Gastrocnemius medialis (tissue), 4 donors: ENCODE measurements around the gene HPCA. TPM values are rescaled to one million over a fixed set of nuclear protein-coding genes. Genes with fewer than 3 reads are reported as not detected.

ENCODE experiments used
- ATAC-seq, 2 donors: fragments of 150-250 bp; one replicate each; pipeline ENCODE4 v1.9.1; 2016
- DNase-seq, 2 donors: peaks; one replicate each; pipeline ENCODE4 v3.0.0-alpha.2; 2019
- H3K27ac ChIP-seq, 4 donors: fragments of 200-600 bp; sonication (generic); 1 replicate in 1 of 4; 2 replicates in 3 of 4; pipeline ENCODE4 v1.5.1; 2016 to 2018; ENCODE audit warnings: mild to moderate bottlenecking in 2 of 4, moderate library complexity in 1 of 4
- H3K27me3 ChIP-seq, 3 donors: fragments of 200-600 bp; sonication (generic) in 2 of 3; 1 replicate in 1 of 3; 2 replicates in 2 of 3; pipeline versions ENCODE4 v1.5.1 to v1.6.0; 2016 to 2019; ENCODE audit warnings: mild to moderate bottlenecking in 1 of 3, moderate library complexity in 1 of 3
- H3K36me3 ChIP-seq, 2 donors: fragments of 200-600 bp; sonication (generic) in 1 of 2; one replicate each; pipeline ENCODE4 v1.5.1; 2017 to 2018
- H3K4me1 ChIP-seq, 2 donors: fragments of 200-600 bp; sonication (generic) in 1 of 2; one replicate each; pipeline ENCODE4 v1.5.1; 2016 to 2017; ENCODE audit warnings: mild to moderate bottlenecking in 2 of 2
- H3K4me3 ChIP-seq, 4 donors: fragments of 200-600 bp; sonication (generic) in 3 of 4; 1 replicate in 1 of 4; 2 replicates in 3 of 4; pipeline ENCODE4 v1.5.1; 2016 to 2019; ENCODE audit warnings: mild to moderate bottlenecking in 2 of 4
- H3K9me3 ChIP-seq, 3 donors: fragments of 200-600 bp; sonication (generic) in 2 of 3; 1 replicate in 1 of 3; 2 replicates in 2 of 3; pipeline ENCODE4 v1.5.1; 2016 to 2019
- CTCF ChIP-seq, 5 experiments: fragments of 450-650 bp in 3 of 5; fragments of 200-600 bp in 2 of 5; sonication (generic) in 2 of 5; IDR thresholded peaks in 4 of 5; conservative IDR thresholded peaks in 1 of 5; 1 replicate in 4 of 5; 2 replicates in 1 of 5; pipeline ENCODE4 v1.5.1; 2016 to 2019; ENCODE audit warnings: antibody characterized with exemption in 5 of 5, mild to moderate bottlenecking in 3 of 5, moderate library complexity in 3 of 5
- POLR2A ChIP-seq, 2 donors: fragments of 450-650 bp; IDR thresholded peaks; one replicate each; pipeline ENCODE4 v1.6.1; 2017; ENCODE audit warnings: antibody characterized with exemption in 2 of 2, mild to moderate bottlenecking in 2 of 2, moderate library complexity in 2 of 2
- in situ Hi-C, 4 donors: fragments of 200-750 bp; cut with MboI; loops; one replicate each; pipeline versions ENCODE4 v1.15.0 to v1.8.0; 2017; ENCODE audit warnings: low sequenced_read_pairs in 4 of 4
- intact Hi-C: fragments of 100-400 bp; cut with DNase I; formaldehyde crosslinking; loops from one replicate; pipeline ENCODE4 v1.15.1; 2023; ENCODE audit warnings: low total_unique reads
- total RNA-seq, 4 donors: library from RNA; depleted of rRNA; stranded (reverse); fragments of >200 nt; gene quantifications; one replicate each; pipeline versions ENCODE4 v1.1.0 to v1.2.3, GENCODE V29; 2016

The HPCA gene
- total RNA-seq, 4 donors from 2014 or later = not detected

DNA sequence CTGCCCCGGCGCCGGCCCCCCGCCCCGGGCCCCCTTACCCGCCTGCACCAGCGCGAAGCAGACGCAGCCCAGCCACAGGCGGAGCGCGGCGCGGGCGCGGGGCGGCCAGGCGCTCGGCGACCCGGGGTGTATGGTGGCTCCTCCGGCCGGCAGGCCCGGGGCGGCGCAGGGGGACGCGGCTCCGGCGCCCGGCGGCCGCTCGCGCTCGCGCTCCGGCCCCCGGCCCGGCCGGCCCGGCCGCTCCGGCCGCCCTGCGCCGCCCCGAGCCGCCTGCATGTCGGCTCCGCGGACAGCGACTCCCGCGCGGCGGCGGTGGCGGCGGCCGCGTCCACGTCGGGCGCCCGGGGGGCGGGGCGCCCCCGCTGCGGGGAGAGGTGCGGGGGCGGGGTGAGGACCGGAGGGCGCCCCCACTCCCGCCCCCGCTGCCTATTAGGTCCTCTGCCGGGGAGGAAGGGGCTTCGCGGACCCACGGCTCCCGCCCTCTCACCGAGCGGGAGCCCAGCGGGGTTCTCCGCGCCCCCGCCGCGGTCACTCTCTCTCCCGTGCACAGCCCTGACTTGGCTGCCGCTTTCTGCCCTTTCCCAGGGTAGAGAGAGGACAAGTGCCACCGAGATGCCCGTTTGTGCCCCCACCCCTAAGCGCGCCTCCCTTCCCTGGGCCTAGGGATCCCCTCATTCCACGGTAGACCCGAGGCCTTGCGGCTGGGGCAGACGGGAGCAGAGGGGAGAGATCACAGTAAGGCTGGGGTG, 15.5 kb upstream of the HPCA start, which contains the start of gene FNDC5:
Gene FNDC5, minus strand, starts transcription at position 298 of the 749 bp plus-strand sequence.
- intact Hi-C loops (no loop called here), in situ Hi-C loops (no loop called here)
- no peaks in the 10 kb centered on the region for H3K27me3 ChIP-seq
- no peak for TF ChIP-seq POLR2A (IDR thresholded peaks at IDR 0.05)
- peak within 1 kb of the TSS; percentile 55 to 66 (median 56) for H3K4me3 ChIP-seq
- H3K9me3 ChIP-seq = no peaks in the 10 kb centered on the region
- ATAC-seq (peak; percentile 38 to 51), DNase-seq (no peak)
- no peaks in the 10 kb centered on the region for H3K36me3 ChIP-seq
- peak within 1 kb of the TSS; percentile 46 to 83 (median 70) for H3K27ac ChIP-seq
- H3K4me1 ChIP-seq = peaks cover 15 to 35% of the 10 kb centered on the region in 2 donors

- peak overlapping the region; percentile 36 to 68 (median 46) for H3K27ac ChIP-seq
Observed at GRCh38 chr1:32871364-32872191, 14.7 kb upstream of the HPCA start.

GRCh38 chr1:32872192-32872460, 14.2 kb upstream of the HPCA start:
- Histone ChIP-seq H3K36me3 (no peaks in the 10 kb centered on the region), H3K4me1 (peaks cover 14 to 30% of the 10 kb centered on the region in 2 donors), H3K9me3 (no peaks in the 10 kb centered on the region), H3K27me3 (no peaks in the 10 kb centered on the region), H3K4me3 (peak overlapping the region in 2 of 4 donors; percentile 10 to 19), H3K27ac (no peak overlapping the region)
- DNase-seq = no peak
- TF ChIP-seq POLR2A (IDR thresholded peaks at IDR 0.05) = no peak
- TF ChIP-seq CTCF (IDR thresholded peaks at IDR 0.05 in 4 of 5, conservative IDR thresholded peaks at IDR 0.05 in 1 of 5) = no peak
- ATAC-seq = no peak
- in situ Hi-C loops = no loop called here
- intact Hi-C loops = loop anchor here (1.0 kb wide), 1 partner anchor 160 kb away; no protein-coding TSS in a partner anchor

More at GRCh38 chr1:32871364-32872191, 14.7 kb upstream of the HPCA start:
- Histone ChIP-seq H3K27me3 (no peaks in the 10 kb centered on the region), H3K4me1 (peaks cover 11 to 30% of the 10 kb centered on the region in 2 donors), H3K9me3 (no peaks in the 10 kb centered on the region), H3K4me3 (peak overlapping the region; percentile 55 to 66 (median 56)), H3K36me3 (no peaks in the 10 kb centered on the region)
- ATAC-seq (peak; percentile 18 to 19), DNase-seq (peak in 1 of 2 donors; percentile 29)
- no peak for TF ChIP-seq CTCF (IDR thresholded peaks at IDR 0.05 in 4 of 5, conservative IDR thresholded peaks at IDR 0.05 in 1 of 5)
- TF ChIP-seq POLR2A (IDR thresholded peaks at IDR 0.05) = no peak
- intact Hi-C loops (loop anchor here (1.0 kb wide), 1 partner anchor 159 kb away; no protein-coding TSS in a partner anchor), in situ Hi-C loops (no loop called here)

GRCh38 chr1:32873484-32873883, 12.8 kb upstream of the HPCA start:
- ATAC-seq (no peak), DNase-seq (no peak)
- intact Hi-C loops = no loop called here
- Histone ChIP-seq H3K4me3 (no peak overlapping the region), H3K4me1 (peaks cover 14 to 33% of the 10 kb centered on the region in 2 donors), H3K27me3 (no peaks in the 10 kb centered on the region), H3K27ac (no peak overlapping the region), H3K9me3 (no peaks in the 10 kb centered on the region), H3K36me3 (no peaks in the 10 kb centered on the region)
- TF ChIP-seq POLR2A (IDR thresholded peaks at IDR 0.05) (no peak), CTCF (IDR thresholded peaks at IDR 0.05 in 4 of 5, conservative IDR thresholded peaks at IDR 0.05 in 1 of 5) (no peak)
- in situ Hi-C loops = no loop called here
